ENCODE data around the gene GMCL2.

GRCh38 chr5:178204935-178205748, 18.0 kb upstream of the GMCL2 start:
- TF ChIP-seq CTCF (conservative IDR thresholded peaks at IDR 0.05 in 1 of 2, IDR thresholded peaks at IDR 0.05 in 1 of 2; ENCODE audit: extremely low read depth in 1 of 2, insufficient read depth in 1 of 2, low read depth in 1 of 2, low read length in 2 of 2) (no peak), EZH2 (IDR thresholded peaks at IDR 0.05; ENCODE audit: borderline replicate concordance, low read length) (no peak)

Data from mammary epithelial cell (primary cell).